CD14-positive monocyte (primary cell): Measurements from ENCODE around the gene KRT25. TPM values are rescaled to one million over a fixed set of nuclear protein-coding genes. Genes with fewer than 3 reads are reported as not detected.

Experiments
- DNase-seq, 3 donors: peaks; one replicate each; pipeline ENCODE4 v3.0.0-alpha.2; 2011 to 2022
- H2AFZ ChIP-seq: 2 replicates; pipeline ENCODE4 v1.6.0; 2012; ENCODE audit warnings: mild to moderate bottlenecking, low read depth, low read length, inconsistent platforms; ENCODE audit not compliant: insufficient read depth, poor library complexity, severe bottlenecking
- H3K27ac ChIP-seq, 2 donors: 1 replicate in 1 of 2; 2 replicates in 1 of 2; pipeline ENCODE4 v1.5.1; 2012 to 2013; ENCODE audit warnings: low read length in 2 of 2, control low read depth in 1 of 2, inconsistent platforms in 1 of 2, low read depth in 1 of 2, mild to moderate bottlenecking in 1 of 2
- H3K27me3 ChIP-seq, 2 donors: one replicate each; pipeline versions ENCODE4 v1.6.0 to v1.6.1; 2011 to 2013; ENCODE audit warnings: low read length in 2 of 2; ENCODE audit not compliant: control insufficient read depth in 2 of 2, insufficient read depth in 2 of 2
- H3K36me3 ChIP-seq, 2 donors: replicated peaks in 1 of 2; 1 replicate in 1 of 2; 2 replicates in 1 of 2; pipeline versions ENCODE4 v1.5.1 to v1.6.1; 2012 to 2013; ENCODE audit warnings: low read length in 2 of 2, control low read depth in 1 of 2, inconsistent platforms in 1 of 2, mild to moderate bottlenecking in 1 of 2; ENCODE audit not compliant: insufficient read depth in 2 of 2, control insufficient read depth in 1 of 2
- H3K4me1 ChIP-seq, 2 donors: 1 replicate in 1 of 2; 2 replicates in 1 of 2; pipeline versions ENCODE4 v1.5.1 to v1.6.1; 2012 to 2013; ENCODE audit warnings: low read length in 2 of 2, control low read depth in 1 of 2, inconsistent platforms in 1 of 2, mild to moderate bottlenecking in 1 of 2, moderate library complexity in 1 of 2; ENCODE audit not compliant: insufficient read depth in 2 of 2, control insufficient read depth in 1 of 2
- H3K4me2 ChIP-seq: replicated peaks from 2 replicates; pipeline ENCODE3; 2012; ENCODE audit warnings: low read length, moderate library complexity, mild to moderate bottlenecking; ENCODE audit not compliant: poor library complexity, severe bottlenecking; ENCODE audit errors: extremely low read depth
- H3K4me3 ChIP-seq, 3 experiments: fragments of 200-600 bp in 1 of 3; sonication (generic) in 1 of 3; replicated peaks in 1 of 3; 1 replicate in 2 of 3; 2 replicates in 1 of 3; pipeline ENCODE4 v1.5.1; 2011 to 2013; ENCODE audit warnings: low read length in 3 of 3, mild to moderate bottlenecking in 3 of 3, control low read depth in 2 of 3, low read depth in 2 of 3, inconsistent platforms in 1 of 3, moderate library complexity in 1 of 3
- H3K79me2 ChIP-seq: 2 replicates; pipeline ENCODE4 v1.6.0; 2012; ENCODE audit warnings: mild to moderate bottlenecking, control low read depth, inconsistent platforms, low read length, moderate library complexity; ENCODE audit not compliant: insufficient read depth
- H3K9ac ChIP-seq: 2 replicates; pipeline ENCODE4 v1.6.0; 2017; ENCODE audit warnings: low read length, mild to moderate bottlenecking; ENCODE audit not compliant: insufficient read depth, poor library complexity, severe bottlenecking
- H3K9me3 ChIP-seq, 2 donors: replicated peaks in 1 of 2; 1 replicate in 1 of 2; 2 replicates in 1 of 2; pipeline versions ENCODE4 v1.5.1 to v1.6.1; 2012 to 2013; ENCODE audit warnings: low read length in 2 of 2, control low read depth in 1 of 2; ENCODE audit not compliant: control insufficient read depth in 1 of 2, insufficient read depth in 1 of 2
- H4K20me1 ChIP-seq: 2 replicates; pipeline ENCODE4 v1.6.0; 2012; ENCODE audit warnings: mild to moderate bottlenecking, low read length, control low read depth, moderate library complexity; ENCODE audit not compliant: insufficient read depth
- H3K27ac Mint-ChIP-seq, 7 donors: one replicate each; pipeline ENCODE4 v1.8.0; 2020; ENCODE audit warnings: mild to moderate bottlenecking in 7 of 7, mixed read lengths in 7 of 7, moderate library complexity in 6 of 7, inconsistent platforms in 2 of 7
- H3K27me3 Mint-ChIP-seq, 3 donors: one replicate each; pipeline ENCODE4 v1.8.0; 2021 to 2022; ENCODE audit warnings: low read depth in 3 of 3, mild to moderate bottlenecking in 3 of 3, mixed read lengths in 3 of 3, moderate library complexity in 3 of 3, inconsistent platforms in 1 of 3
- H3K36me3 Mint-ChIP-seq, 2 donors: one replicate each; pipeline ENCODE4 v1.8.0; 2020; ENCODE audit warnings: mixed read lengths in 2 of 2, inconsistent platforms in 1 of 2, mild to moderate bottlenecking in 1 of 2
- H3K4me1 Mint-ChIP-seq: one replicate; pipeline ENCODE4 v1.8.0; 2020; ENCODE audit warnings: mild to moderate bottlenecking, mixed read lengths
- H3K4me3 Mint-ChIP-seq, 2 donors: one replicate each; pipeline ENCODE4 v1.8.0; 2020; ENCODE audit warnings: mild to moderate bottlenecking in 2 of 2, mixed read lengths in 2 of 2, moderate library complexity in 1 of 2
- H3K9me3 Mint-ChIP-seq, 7 donors: one replicate each; pipeline ENCODE4 v1.8.0; 2020 to 2022; ENCODE audit warnings: mixed read lengths in 7 of 7, mild to moderate bottlenecking in 6 of 7, moderate library complexity in 6 of 7, inconsistent platforms in 2 of 7
- WGBS: methylation state at CpG from one replicate; pipeline ENCODE4 v1.1.5; 2013; ENCODE audit warnings: missing lambda C conversion rate; ENCODE audit not compliant: insufficient coverage; 5-methylcytosine and 5-hydroxymethylcytosine counted together
- intact Hi-C, 2 donors: fragments of 100-400 bp; cut with micrococcal nuclease; formaldehyde crosslinking; loops; one replicate each; pipeline versions ENCODE4 v1.15.0 to v1.15.1; 2023
- polyA plus RNA-seq, 3 donors: library from polyadenylated mRNA; depleted of rRNA in 1 of 3; unstranded in 2 of 3; stranded (reverse) in 1 of 3; fragments of 300-500 nt in 2 of 3; fragments of >200 nt in 1 of 3; fragmentation: Illumina TruSeq in 2 of 3; gene quantifications; 1 replicate in 2 of 3; 2 replicates in 1 of 3; pipeline ENCODE4 v1.2.3, GENCODE V29; 2012 to 2021
- TF ChIP-seq, protein P1 (sequence below): fragments of 200-600 bp; IDR thresholded peaks from one replicate; pipeline ENCODE4 v1.8.0; 2022; ENCODE audit warnings: antibody characterized with exemption, mild to moderate bottlenecking

KRT25 gene
- polyA plus RNA-seq, 3 donors: not detected

DNA sequence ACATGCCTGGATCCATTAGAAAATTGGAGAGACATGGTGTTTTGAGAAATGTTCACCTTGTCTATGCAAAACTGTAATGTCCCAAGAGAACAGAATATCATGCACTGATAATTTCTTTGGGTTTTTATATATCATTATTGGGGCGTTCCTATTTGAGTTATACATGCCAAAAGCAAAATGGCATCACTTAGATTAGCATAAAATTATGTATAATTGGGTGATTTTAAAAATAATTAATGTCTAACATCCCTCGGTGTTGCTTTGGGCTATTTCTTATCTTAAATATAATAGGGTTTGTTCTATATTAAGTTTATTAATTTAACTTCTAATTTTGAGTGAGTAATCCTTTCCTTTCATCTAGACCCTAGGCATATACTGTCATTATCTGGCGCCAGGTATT, 44.7 kb upstream of the KRT25 start, which contains the start of gene KRT28:
Gene KRT28 (minus strand): TSS at position 101 of the 400 bp plus-strand sequence. CDS start 66 bp downstream, at position 35.
- Histone ChIP-seq H3K4me1 (no peaks in the 10 kb centered on the region), H3K79me2 (no peaks in the 10 kb centered on the region), H3K9ac (no peak within 1 kb of the TSS), H3K9me3 (no peaks in the 10 kb centered on the region), H3K27me3 (peaks cover 21 to 34% of the 10 kb centered on the region in 2 donors), H4K20me1 (no peaks in the 10 kb centered on the region), H3K27ac (no peak within 1 kb of the TSS), H3K36me3 (no peaks in the 10 kb centered on the region), H3K4me3 (no peak within 1 kb of the TSS), H2AFZ (no peak within 1 kb of the TSS), H3K4me2 (no peak within 1 kb of the TSS)
- TF ChIP-seq, protein P1, sequence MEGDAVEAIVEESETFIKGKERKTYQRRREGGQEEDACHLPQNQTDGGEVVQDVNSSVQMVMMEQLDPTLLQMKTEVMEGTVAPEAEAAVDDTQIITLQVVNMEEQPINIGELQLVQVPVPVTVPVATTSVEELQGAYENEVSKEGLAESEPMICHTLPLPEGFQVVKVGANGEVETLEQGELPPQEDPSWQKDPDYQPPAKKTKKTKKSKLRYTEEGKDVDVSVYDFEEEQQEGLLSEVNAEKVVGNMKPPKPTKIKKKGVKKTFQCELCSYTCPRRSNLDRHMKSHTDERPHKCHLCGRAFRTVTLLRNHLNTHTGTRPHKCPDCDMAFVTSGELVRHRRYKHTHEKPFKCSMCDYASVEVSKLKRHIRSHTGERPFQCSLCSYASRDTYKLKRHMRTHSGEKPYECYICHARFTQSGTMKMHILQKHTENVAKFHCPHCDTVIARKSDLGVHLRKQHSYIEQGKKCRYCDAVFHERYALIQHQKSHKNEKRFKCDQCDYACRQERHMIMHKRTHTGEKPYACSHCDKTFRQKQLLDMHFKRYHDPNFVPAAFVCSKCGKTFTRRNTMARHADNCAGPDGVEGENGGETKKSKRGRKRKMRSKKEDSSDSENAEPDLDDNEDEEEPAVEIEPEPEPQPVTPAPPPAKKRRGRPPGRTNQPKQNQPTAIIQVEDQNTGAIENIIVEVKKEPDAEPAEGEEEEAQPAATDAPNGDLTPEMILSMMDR: no peak
- H3K27ac Mint-ChIP-seq: no peak within 1 kb of the TSS
- no peak for DNase-seq
- H3K4me1 Mint-ChIP-seq: no peaks in the 10 kb centered on the region
- no peak within 1 kb of the TSS for H3K4me3 Mint-ChIP-seq
- no peaks in the 10 kb centered on the region for H3K9me3 Mint-ChIP-seq
- H3K27me3 Mint-ChIP-seq: peaks cover 10 to 23% (median 22%) of the 10 kb centered on the region in 3 donors
- H3K36me3 Mint-ChIP-seq: no peaks in the 10 kb centered on the region
- intact Hi-C loops: loop anchor here (5.0 kb wide), 1 partner anchor 847 kb away; no protein-coding TSS in a partner anchor
- WGBS: no CpG with 5 or more reads among the region's 3 CpGs

DNA sequence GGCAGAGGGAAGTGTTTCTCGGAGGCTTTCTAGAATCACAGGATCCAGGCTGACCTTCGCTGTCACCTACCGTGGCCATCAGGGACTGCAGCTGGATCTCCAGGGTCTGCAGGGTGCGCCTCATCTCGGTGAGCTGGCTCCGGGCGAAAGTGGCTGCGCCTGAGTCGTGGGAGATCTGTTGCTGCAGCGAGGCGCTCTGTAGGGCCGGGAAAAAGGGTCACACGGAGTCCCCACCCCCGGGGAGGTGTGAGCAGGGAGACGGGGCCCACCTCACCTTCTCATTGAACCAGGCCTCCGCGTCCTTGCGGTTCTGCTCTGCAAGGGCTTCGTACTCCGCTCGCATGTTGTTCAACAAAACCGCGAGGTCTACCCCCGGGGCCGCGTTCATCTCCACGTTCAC, 41.7 kb upstream of the KRT25 start:
- intact Hi-C loops: no loop called here
- H3K27me3 ChIP-seq: peaks cover 19 to 31% of the 10 kb centered on the region in 2 donors
- no peak overlapping the region for H3K4me3 Mint-ChIP-seq

More for the DNA sequence above, 41.7 kb upstream of the KRT25 start:
- Histone ChIP-seq H3K4me1 (no peaks in the 10 kb centered on the region), H3K4me3 (no peak overlapping the region), H3K27ac (no peak overlapping the region), H3K9me3 (no peaks in the 10 kb centered on the region), H3K36me3 (no peaks in the 10 kb centered on the region), H2AFZ (no peak overlapping the region), H3K9ac (no peak overlapping the region), H4K20me1 (no peaks in the 10 kb centered on the region), H3K79me2 (no peaks in the 10 kb centered on the region), H3K4me2 (no peak overlapping the region)
- TF ChIP-seq, protein P1: no peak
- DNase-seq: no peak
- no peak overlapping the region for H3K27ac Mint-ChIP-seq
- 80% methylated on average over 24 of the region's 27 CpGs for WGBS
- no peaks in the 10 kb centered on the region for H3K4me1 Mint-ChIP-seq
- no peaks in the 10 kb centered on the region for H3K9me3 Mint-ChIP-seq
- H3K36me3 Mint-ChIP-seq: no peaks in the 10 kb centered on the region
- H3K27me3 Mint-ChIP-seq: peaks cover 16 to 28% (median 28%) of the 10 kb centered on the region in 3 donors
